IMR-90 (cell line): ENCODE results near the gene STIM1.

Experiments
- BHLHE40 ChIP-seq: fragments of 150-350 bp; IDR thresholded peaks from 2 replicates; pipeline ENCODE4 v1.6.1; 2016; ENCODE audit warnings: mild to moderate bottlenecking, low read depth, low read length
- CHD1 ChIP-seq: IDR thresholded peaks from 2 replicates; pipeline ENCODE4 v1.6.1; 2012; ENCODE audit warnings: low read depth, low read length, improper control_type of control experiment
- FOS ChIP-seq: fragments of 150-350 bp; IDR thresholded peaks from 2 replicates; pipeline ENCODE4 v1.6.1; 2016; ENCODE audit warnings: low read depth, low read length
- POLR2A ChIP-seq: IDR thresholded peaks from 2 replicates; pipeline ENCODE4 v1.6.1; 2012; ENCODE audit warnings: mild to moderate bottlenecking, low read depth, low read length
- RCOR1 ChIP-seq: IDR thresholded peaks from 2 replicates; pipeline ENCODE4 v1.6.1; 2012; ENCODE audit warnings: mild to moderate bottlenecking, low read length, improper control_type of control experiment; ENCODE audit not compliant: insufficient replicate concordance
- RFX5 ChIP-seq: IDR thresholded peaks from 2 replicates; pipeline ENCODE4 v1.8.0; 2012; ENCODE audit warnings: low read depth, mild to moderate bottlenecking, low read length, moderate library complexity
- SMC3 ChIP-seq: fragments of 150-350 bp; IDR thresholded peaks from 2 replicates; pipeline ENCODE4 v1.6.1; 2016; ENCODE audit warnings: low read depth, mild to moderate bottlenecking, antibody characterized with exemption, low read length, moderate library complexity
- TF ChIP-seq, protein P1 (sequence below): conservative IDR thresholded peaks from 2 replicates; pipeline ENCODE4 v1.5.1; 2012; ENCODE audit warnings: mild to moderate bottlenecking, low read depth, low read length, improper control_type of control experiment
- TF ChIP-seq, protein P2 (sequence below): fragments of 150-350 bp; IDR thresholded peaks from 2 replicates; pipeline ENCODE4 v1.6.1; 2017; ENCODE audit warnings: mild to moderate bottlenecking, antibody characterized with exemption, low read length, low read depth

DNA sequence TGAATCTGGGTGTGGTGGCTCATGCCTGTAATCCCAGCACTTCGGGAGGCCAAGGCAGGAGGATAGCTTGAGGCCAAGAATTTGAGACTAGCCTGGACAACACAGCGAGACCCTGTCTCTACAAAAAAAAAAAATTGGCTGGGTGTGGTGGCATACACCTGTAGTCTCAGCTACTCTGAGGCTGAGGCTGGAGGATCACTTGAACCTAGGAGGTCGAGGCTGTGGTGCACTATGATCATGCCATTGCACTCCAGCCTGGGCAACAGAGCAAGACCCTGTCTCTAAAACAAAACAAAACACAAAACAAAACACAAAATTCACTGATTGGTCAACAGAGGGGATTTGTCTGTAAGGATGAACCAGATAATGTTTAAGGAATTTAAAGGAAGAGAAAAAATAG is 113.7 kb downstream of the STIM1 start:
- TF ChIP-seq RFX5 (no peak), CHD1 (no peak), POLR2A (no peak), SMC3 (no peak), BHLHE40 (no peak), FOS (no peak), RCOR1 (no peak)
- TF ChIP-seq, protein P1, sequence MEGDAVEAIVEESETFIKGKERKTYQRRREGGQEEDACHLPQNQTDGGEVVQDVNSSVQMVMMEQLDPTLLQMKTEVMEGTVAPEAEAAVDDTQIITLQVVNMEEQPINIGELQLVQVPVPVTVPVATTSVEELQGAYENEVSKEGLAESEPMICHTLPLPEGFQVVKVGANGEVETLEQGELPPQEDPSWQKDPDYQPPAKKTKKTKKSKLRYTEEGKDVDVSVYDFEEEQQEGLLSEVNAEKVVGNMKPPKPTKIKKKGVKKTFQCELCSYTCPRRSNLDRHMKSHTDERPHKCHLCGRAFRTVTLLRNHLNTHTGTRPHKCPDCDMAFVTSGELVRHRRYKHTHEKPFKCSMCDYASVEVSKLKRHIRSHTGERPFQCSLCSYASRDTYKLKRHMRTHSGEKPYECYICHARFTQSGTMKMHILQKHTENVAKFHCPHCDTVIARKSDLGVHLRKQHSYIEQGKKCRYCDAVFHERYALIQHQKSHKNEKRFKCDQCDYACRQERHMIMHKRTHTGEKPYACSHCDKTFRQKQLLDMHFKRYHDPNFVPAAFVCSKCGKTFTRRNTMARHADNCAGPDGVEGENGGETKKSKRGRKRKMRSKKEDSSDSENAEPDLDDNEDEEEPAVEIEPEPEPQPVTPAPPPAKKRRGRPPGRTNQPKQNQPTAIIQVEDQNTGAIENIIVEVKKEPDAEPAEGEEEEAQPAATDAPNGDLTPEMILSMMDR = no peak
- TF ChIP-seq, protein P2, sequence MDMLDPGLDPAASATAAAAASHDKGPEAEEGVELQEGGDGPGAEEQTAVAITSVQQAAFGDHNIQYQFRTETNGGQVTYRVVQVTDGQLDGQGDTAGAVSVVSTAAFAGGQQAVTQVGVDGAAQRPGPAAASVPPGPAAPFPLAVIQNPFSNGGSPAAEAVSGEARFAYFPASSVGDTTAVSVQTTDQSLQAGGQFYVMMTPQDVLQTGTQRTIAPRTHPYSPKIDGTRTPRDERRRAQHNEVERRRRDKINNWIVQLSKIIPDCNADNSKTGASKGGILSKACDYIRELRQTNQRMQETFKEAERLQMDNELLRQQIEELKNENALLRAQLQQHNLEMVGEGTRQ = no peak
